HCT116 (cell line): Measurements from ENCODE around the gene APBA2.

Source experiments
- ATF3 ChIP-seq: IDR thresholded peaks from 2 replicates; pipeline ENCODE4 v1.6.1; 2012
- CEBPB ChIP-seq: IDR thresholded peaks from 2 replicates; pipeline ENCODE4 v1.6.1; 2012; ENCODE audit warnings: low read depth
- EZH2 ChIP-seq: fragments of 200-600 bp; sonication (generic); IDR thresholded peaks from 2 replicates; pipeline ENCODE4 v1.6.1; 2017; ENCODE audit warnings: antibody characterized with exemption, mixed run types
- JUND ChIP-seq: IDR thresholded peaks from 2 replicates; pipeline ENCODE4 v1.6.1; 2012
- POLR2A ChIP-seq: IDR thresholded peaks from 2 replicates; pipeline ENCODE4 v1.7.0; 2011; ENCODE audit warnings: borderline replicate concordance; ENCODE audit not compliant: insufficient read depth, insufficient read length; ENCODE audit errors: extremely low read depth
- POLR2AphosphoS5 ChIP-seq: IDR thresholded peaks from 2 replicates; pipeline ENCODE4 v1.6.1; 2011; ENCODE audit warnings: mild to moderate bottlenecking, low read depth, low read length, moderate library complexity
- RAD21 ChIP-seq: IDR thresholded peaks from 2 replicates; pipeline ENCODE4 v1.6.1; 2012; ENCODE audit warnings: low read depth, mild to moderate bottlenecking
- SP1 ChIP-seq: IDR thresholded peaks from 2 replicates; pipeline ENCODE4 v1.6.1; 2012; ENCODE audit warnings: low read depth
- SRF ChIP-seq: IDR thresholded peaks from 2 replicates; pipeline ENCODE4 v1.6.1; 2012; ENCODE audit warnings: low read depth
- TCF7L2 ChIP-seq: IDR thresholded peaks from 2 replicates; pipeline ENCODE4 v1.7.0; 2011; ENCODE audit warnings: borderline replicate concordance, inconsistent platforms; ENCODE audit not compliant: insufficient read depth, insufficient read length; ENCODE audit errors: extremely low read depth
- ZFX ChIP-seq: fragments of 450-650 bp; IDR thresholded peaks from 2 replicates; pipeline ENCODE4 v1.6.1; 2017
- ZNF274 ChIP-seq: fragments of 200-500 bp; sonication (Bioruptor generic); IDR thresholded peaks from 2 replicates; pipeline ENCODE4 v1.6.1; 2014; ENCODE audit warnings: mild to moderate bottlenecking, low read depth, low read length, inconsistent platforms
- TF ChIP-seq, protein P1 (sequence below), 3 experiments: fragments of 200-600 bp in 1 of 3; sonication (generic) in 1 of 3; IDR thresholded peaks in 2 of 3; conservative IDR thresholded peaks in 1 of 3; 2 replicates each; pipeline ENCODE4 v1.5.1; 2012 to 2017; ENCODE audit warnings: low read depth in 2 of 3, low read length in 2 of 3, antibody characterized with exemption in 1 of 3, borderline replicate concordance in 1 of 3, control low read depth in 1 of 3, mild to moderate bottlenecking in 1 of 3, mixed read lengths in 1 of 3, mixed run types in 1 of 3, moderate library complexity in 1 of 3; ENCODE audit not compliant: insufficient read depth in 1 of 3

GRCh38 chr15:29113336-29114220, 227.8 kb downstream of the APBA2 start:
- no peak for TF ChIP-seq EZH2
- TF ChIP-seq TCF7L2: no peak
- TF ChIP-seq, protein P1, sequence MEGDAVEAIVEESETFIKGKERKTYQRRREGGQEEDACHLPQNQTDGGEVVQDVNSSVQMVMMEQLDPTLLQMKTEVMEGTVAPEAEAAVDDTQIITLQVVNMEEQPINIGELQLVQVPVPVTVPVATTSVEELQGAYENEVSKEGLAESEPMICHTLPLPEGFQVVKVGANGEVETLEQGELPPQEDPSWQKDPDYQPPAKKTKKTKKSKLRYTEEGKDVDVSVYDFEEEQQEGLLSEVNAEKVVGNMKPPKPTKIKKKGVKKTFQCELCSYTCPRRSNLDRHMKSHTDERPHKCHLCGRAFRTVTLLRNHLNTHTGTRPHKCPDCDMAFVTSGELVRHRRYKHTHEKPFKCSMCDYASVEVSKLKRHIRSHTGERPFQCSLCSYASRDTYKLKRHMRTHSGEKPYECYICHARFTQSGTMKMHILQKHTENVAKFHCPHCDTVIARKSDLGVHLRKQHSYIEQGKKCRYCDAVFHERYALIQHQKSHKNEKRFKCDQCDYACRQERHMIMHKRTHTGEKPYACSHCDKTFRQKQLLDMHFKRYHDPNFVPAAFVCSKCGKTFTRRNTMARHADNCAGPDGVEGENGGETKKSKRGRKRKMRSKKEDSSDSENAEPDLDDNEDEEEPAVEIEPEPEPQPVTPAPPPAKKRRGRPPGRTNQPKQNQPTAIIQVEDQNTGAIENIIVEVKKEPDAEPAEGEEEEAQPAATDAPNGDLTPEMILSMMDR (IDR thresholded peaks at IDR 0.05 in 2 of 3, conservative IDR thresholded peaks at IDR 0.05 in 1 of 3; ENCODE audit: borderline replicate concordance in 1 of 3, insufficient read depth in 1 of 3, low read depth in 2 of 3, low read length in 2 of 3): no peak
- no peak for TF ChIP-seq RAD21
- TF ChIP-seq CEBPB: no peak
- no peak for TF ChIP-seq JUND
- TF ChIP-seq ZFX: no peak
- TF ChIP-seq POLR2A: no peak
- no peak for TF ChIP-seq SP1
- no peak for TF ChIP-seq SRF
- no peak for TF ChIP-seq ZNF274
- TF ChIP-seq ATF3: no peak
- TF ChIP-seq POLR2AphosphoS5: no peak
